Testis (tissue), 2 donors: ENCODE results near the gene QSOX2.

Source experiments
- POLR2A ChIP-seq: fragments of 450-650 bp; IDR thresholded peaks from one replicate; pipeline ENCODE4 v1.6.1; 2017; ENCODE audit warnings: antibody characterized with exemption, mild to moderate bottlenecking, moderate library complexity
- TF ChIP-seq, protein P1 (sequence below), 3 experiments: fragments of 450-650 bp in 2 of 3; fragments of 200-600 bp in 1 of 3; sonication (generic) in 1 of 3; IDR thresholded peaks; one replicate each; pipeline ENCODE4 v1.5.1; 2016 to 2019; ENCODE audit warnings: antibody characterized with exemption in 3 of 3, mild to moderate bottlenecking in 2 of 3, moderate library complexity in 1 of 3

DNA sequence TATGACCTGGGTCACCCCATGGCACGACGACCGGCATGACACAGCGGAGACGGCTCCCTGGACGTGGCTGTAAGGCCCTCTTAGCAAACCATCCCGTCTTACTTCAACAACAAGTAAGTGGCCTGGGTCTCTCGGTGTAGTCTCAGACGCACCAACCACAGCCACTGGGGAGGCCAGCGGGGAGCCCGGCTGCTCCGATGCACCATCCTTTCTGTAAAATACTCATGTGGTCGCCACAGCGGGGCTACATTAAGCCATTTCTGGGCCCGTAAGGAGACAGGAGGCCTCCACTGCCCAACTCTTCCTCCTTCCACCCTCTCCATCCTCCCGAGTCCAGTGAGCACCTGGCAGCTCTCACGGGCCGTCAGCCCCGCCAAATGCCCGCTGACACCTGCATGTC, 4.7 kb downstream of the QSOX2 start:
- TF ChIP-seq, protein P1, sequence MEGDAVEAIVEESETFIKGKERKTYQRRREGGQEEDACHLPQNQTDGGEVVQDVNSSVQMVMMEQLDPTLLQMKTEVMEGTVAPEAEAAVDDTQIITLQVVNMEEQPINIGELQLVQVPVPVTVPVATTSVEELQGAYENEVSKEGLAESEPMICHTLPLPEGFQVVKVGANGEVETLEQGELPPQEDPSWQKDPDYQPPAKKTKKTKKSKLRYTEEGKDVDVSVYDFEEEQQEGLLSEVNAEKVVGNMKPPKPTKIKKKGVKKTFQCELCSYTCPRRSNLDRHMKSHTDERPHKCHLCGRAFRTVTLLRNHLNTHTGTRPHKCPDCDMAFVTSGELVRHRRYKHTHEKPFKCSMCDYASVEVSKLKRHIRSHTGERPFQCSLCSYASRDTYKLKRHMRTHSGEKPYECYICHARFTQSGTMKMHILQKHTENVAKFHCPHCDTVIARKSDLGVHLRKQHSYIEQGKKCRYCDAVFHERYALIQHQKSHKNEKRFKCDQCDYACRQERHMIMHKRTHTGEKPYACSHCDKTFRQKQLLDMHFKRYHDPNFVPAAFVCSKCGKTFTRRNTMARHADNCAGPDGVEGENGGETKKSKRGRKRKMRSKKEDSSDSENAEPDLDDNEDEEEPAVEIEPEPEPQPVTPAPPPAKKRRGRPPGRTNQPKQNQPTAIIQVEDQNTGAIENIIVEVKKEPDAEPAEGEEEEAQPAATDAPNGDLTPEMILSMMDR (IDR thresholded peaks at IDR 0.05): no peak
- no peak for TF ChIP-seq POLR2A
